Measurements from ENCODE around the gene DIO3.

GRCh38 chr14:101538878-101539277 lies 22.4 kb upstream of the DIO3 start:
- TF ChIP-seq POU6F1 (CRISPR knock-in tag; IDR thresholded peaks at IDR 0.05; ENCODE audit: borderline replicate concordance, low read depth) (no peak), CSDC2 (CRISPR knock-in tag; IDR thresholded peaks at IDR 0.05) (no peak), CREB5 (CRISPR knock-in tag; IDR thresholded peaks at IDR 0.05; ENCODE audit: low read depth) (no peak), RARB (CRISPR knock-in tag; IDR thresholded peaks at IDR 0.05) (no peak), ZFP30 (CRISPR knock-in tag; IDR thresholded peaks at IDR 0.05) (no peak)

Data from SK-N-SH treated with all-trans-retinoic acid at 6 μM for 48 hours (cell line).